Endothelial cell of umbilical vein (primary cell): ENCODE results near the gene C19orf44. TPM values are rescaled to one million over a fixed set of nuclear protein-coding genes. Genes with fewer than 3 reads are reported as not detected.

ENCODE experiments used
- BruUV-seq: library from RNA; stranded (reverse); fragments of 400-500 nt; replicated peaks from 2 replicates; lab custom pipeline; 2021; lab: Mats Ljungman, UMichigan
- CTCF ChIA-PET: fragments of 300-600, 350-600 bp; sonication (Branson Sonifier 250); formaldehyde crosslinking; loops from one replicate; lab custom pipeline; 2021; ENCODE audit warnings: antibody characterized with exemption, inconsistent platforms; lab: Charles Lee
- POLR2A ChIA-PET: fragments of 300-600, 350-600 bp; sonication (Branson Sonifier 250); formaldehyde crosslinking; loops from one replicate; lab custom pipeline; 2021; ENCODE audit warnings: antibody characterized with exemption, inconsistent platforms; lab: Charles Lee
- DNase-seq: peaks from one replicate; pipeline ENCODE4 v3.0.0-alpha.2; 2011; ENCODE audit warnings: low read depth, low spot score
- FAIRE-seq: peaks from 2 replicates; lab custom pipeline; 2011; peaks lifted over from hg19 to GRCh38; lab: Jason Lieb, UNC
- H2AFZ ChIP-seq: 2 replicates; pipeline ENCODE4 v1.6.0; 2012; ENCODE audit warnings: low read depth, low read length, control low read depth, inconsistent platforms
- H3K27ac ChIP-seq: 2 replicates; pipeline ENCODE4 v1.5.1; 2011; ENCODE audit warnings: low read depth, mild to moderate bottlenecking, control low read depth, low read length, moderate library complexity; ENCODE audit not compliant: insufficient read depth
- H3K27me3 ChIP-seq, 2 experiments: 2 replicates each; pipeline versions ENCODE4 v1.6.0 to v1.6.1; 2011; ENCODE audit warnings: low read length in 2 of 2, mixed read lengths in 1 of 2; ENCODE audit not compliant: control insufficient read depth in 2 of 2, insufficient read depth in 2 of 2
- H3K36me3 ChIP-seq, 2 experiments: 2 replicates in 1 of 2; 3 replicates in 1 of 2; pipeline ENCODE4 v1.5.1; 2011; ENCODE audit warnings: low read length in 2 of 2, mild to moderate bottlenecking in 1 of 2, moderate library complexity in 1 of 2; ENCODE audit not compliant: control insufficient read depth in 2 of 2, insufficient read depth in 2 of 2; ENCODE audit errors: extremely low read depth in 1 of 2
- H3K4me1 ChIP-seq: 3 replicates; pipeline ENCODE4 v1.5.1; 2011; ENCODE audit warnings: mild to moderate bottlenecking, low read length; ENCODE audit not compliant: control insufficient read depth, insufficient read depth; ENCODE audit errors: extremely low read depth
- H3K4me2 ChIP-seq: 2 replicates; pipeline ENCODE4 v1.6.1; 2011; ENCODE audit warnings: low read length, control low read depth, mixed read lengths; ENCODE audit not compliant: insufficient read depth
- H3K4me3 ChIP-seq, 3 experiments: fragments of 200-600 bp in 1 of 3; sonication (generic), shearing (Covaris generic) in 1 of 3; replicated peaks in 1 of 3; 2 replicates each; pipeline ENCODE4 v1.5.1; 2011 to 2016; ENCODE audit warnings: control low read depth in 3 of 3, low read length in 3 of 3, mild to moderate bottlenecking in 2 of 3, inconsistent platforms in 1 of 3, low read depth in 1 of 3, moderate library complexity in 1 of 3; ENCODE audit not compliant: insufficient read depth in 1 of 3
- H3K79me2 ChIP-seq: 2 replicates; pipeline ENCODE4 v1.6.0; 2012; ENCODE audit warnings: low read length, inconsistent platforms; ENCODE audit not compliant: control insufficient read depth, insufficient read depth
- H3K9ac ChIP-seq: replicated peaks from 2 replicates; pipeline ENCODE3; 2011; ENCODE audit warnings: low read length, control low read depth; ENCODE audit not compliant: insufficient read depth; ENCODE audit errors: extremely low read depth
- H3K9me1 ChIP-seq: replicated peaks from 3 replicates; pipeline ENCODE4 v1.6.0; 2011; ENCODE audit warnings: mild to moderate bottlenecking, low read length; ENCODE audit not compliant: control insufficient read depth, insufficient read depth; ENCODE audit errors: extremely low read depth
- H3K9me3 ChIP-seq: replicated peaks from 2 replicates; pipeline ENCODE4 v1.5.1; 2012; ENCODE audit warnings: low read length, inconsistent platforms; ENCODE audit not compliant: control insufficient read depth, insufficient read depth
- H4K20me1 ChIP-seq: replicated peaks from 2 replicates; pipeline ENCODE3; 2011; ENCODE audit warnings: mild to moderate bottlenecking, low read length; ENCODE audit not compliant: control insufficient read depth, insufficient read depth; ENCODE audit errors: extremely low read depth
- CTCF ChIP-seq, 2 donors: IDR thresholded peaks; 1 replicate in 1 of 2; 2 replicates in 1 of 2; pipeline ENCODE4 v1.5.1; 2011; ENCODE audit warnings: low read length in 2 of 2, mild to moderate bottlenecking in 2 of 2, moderate library complexity in 2 of 2, control low read depth in 1 of 2, inconsistent platforms in 1 of 2, low read depth in 1 of 2; ENCODE audit not compliant: insufficient read depth in 1 of 2; ENCODE audit errors: extremely low read depth in 1 of 2
- EZH2 ChIP-seq: IDR thresholded peaks from 2 replicates; pipeline ENCODE4 v1.6.1; 2012; ENCODE audit warnings: borderline replicate concordance, low read depth, mild to moderate bottlenecking, moderate library complexity, low read length, inconsistent platforms; ENCODE audit not compliant: severe bottlenecking
- FOS ChIP-seq: IDR thresholded peaks from 2 replicates; pipeline ENCODE4 v1.6.1; 2011; ENCODE audit warnings: mild to moderate bottlenecking, low read length, moderate library complexity, borderline replicate concordance; ENCODE audit not compliant: insufficient read depth
- GATA2 ChIP-seq: IDR thresholded peaks from 2 replicates; pipeline ENCODE4 v1.7.0; 2011; ENCODE audit warnings: low read depth, mild to moderate bottlenecking, moderate library complexity, mixed read lengths, low read length; ENCODE audit not compliant: insufficient read length, insufficient read depth
- JUN ChIP-seq: IDR thresholded peaks from 2 replicates; pipeline ENCODE4 v1.6.1; 2011; ENCODE audit warnings: borderline replicate concordance, low read depth; ENCODE audit not compliant: insufficient read length, insufficient read depth
- MAX ChIP-seq: IDR thresholded peaks from 2 replicates; pipeline ENCODE4 v1.6.1; 2011; ENCODE audit not compliant: insufficient read depth, insufficient read length
- MYC ChIP-seq: IDR thresholded peaks from one replicate; pipeline ENCODE4 v1.6.1; 2011; ENCODE audit warnings: mild to moderate bottlenecking, low read depth, low read length
- POLR2A ChIP-seq: IDR thresholded peaks from 2 replicates; pipeline ENCODE4 v1.6.1; 2012; ENCODE audit warnings: low read depth, mild to moderate bottlenecking, control low read depth, low read length
- POLR2AphosphoS5 ChIP-seq: IDR thresholded peaks from 2 replicates; pipeline ENCODE4 v1.6.1; 2012; ENCODE audit warnings: low read depth, mild to moderate bottlenecking, control low read depth, low read length, moderate library complexity; ENCODE audit not compliant: insufficient read depth
- dilution Hi-C: fragments of 300-500 bp; cut with MboI; formaldehyde crosslinking; loops from one replicate; pipeline ENCODE4 v1.15.0; 2019; ENCODE audit warnings: low sequenced_read_pairs; ENCODE audit not compliant: extremely low pct_ligation_motif_present
- intact Hi-C: fragments of 100-400 bp; cut with micrococcal nuclease; formaldehyde crosslinking; loops from one replicate; pipeline ENCODE4 v1.10.0; 2022
- polyA plus RNA-seq, 4 experiments: library from polyadenylated mRNA; depleted of rRNA in 3 of 4; stranded (reverse) in 3 of 4; unstranded in 1 of 4; fragments of >200 nt; gene quantifications; 2 replicates each; pipeline versions ENCODE4 v1.2.1 to v1.2.3, GENCODE V29; 2011 to 2012; ENCODE audit warnings: missing spikeins in 1 of 4
- total RNA-seq: library from RNA; stranded (reverse); gene quantifications from 2 replicates; pipeline ENCODE4 v1.2.3, GENCODE V29; 2021

Gene C19orf44
- total and polyA plus RNA-seq, 2 donors (not counting 3 experiments of a cell fraction or from before 2014, with no cell fraction given) = 3.5 to 4.3 TPM

GRCh38 chr19:16566702-16567101, 70.5 kb downstream of the C19orf44 start:
- no peaks in the 10 kb centered on the region for H3K27me3 ChIP-seq
- H4K20me1 ChIP-seq = no peaks in the 10 kb centered on the region
- H2AFZ ChIP-seq = no peak overlapping the region
- peaks cover 18% of the 10 kb centered on the region in 2 experiments for H3K36me3 ChIP-seq
- intact Hi-C loops (loop anchor here (1.0 kb wide), 1 partner anchor 24 kb away; the partner anchor contains the start of gene CHERP), dilution Hi-C loops (no loop called here)
- peaks cover 14% of the 10 kb centered on the region for H3K4me1 ChIP-seq
- H3K79me2 ChIP-seq = peaks cover 17% of the 10 kb centered on the region
- ChIA-PET CTCF (no interaction called here), POLR2A (no interaction called here)
- H3K4me3 ChIP-seq = no peak overlapping the region
- FAIRE-seq = no peak
- H3K9ac ChIP-seq = no peak overlapping the region
- H3K4me2 ChIP-seq = no peak overlapping the region
- peak overlapping the region; percentile 64 for H3K27ac ChIP-seq
- TF ChIP-seq POLR2A (no peak), GATA2 (no peak), POLR2AphosphoS5 (no peak), MYC (no peak), MAX (no peak), JUN (no peak), FOS (no peak), CTCF (IDR thresholded peaks at IDR 0.05; ENCODE audit: extremely low read depth in 1 of 2, insufficient read depth in 1 of 2, low read depth in 1 of 2, low read length in 2 of 2) (no peak), EZH2 (no peak)
- BruUV-seq = TSS peak; percentile 60
- H3K9me1 ChIP-seq = no peaks in the 10 kb centered on the region
- DNase-seq = no peak
- H3K9me3 ChIP-seq = no peaks in the 10 kb centered on the region
